HEK293 (cell line): Measurements from ENCODE around the gene SLC2A4.

Experiments
- ATF2 ChIP-seq: fragments of 450-650 bp; formaldehyde crosslinking; IDR thresholded peaks from 2 replicates; pipeline ENCODE4 v1.5.1; 2016; ENCODE audit warnings: missing biosample characterization, missing genetic modification characterization, low read depth
- BCL11B ChIP-seq: fragments of 450-650 bp; formaldehyde crosslinking; IDR thresholded peaks from 2 replicates; pipeline ENCODE4 v1.5.1; 2016; ENCODE audit warnings: low read depth, missing biosample characterization, missing genetic modification characterization
- KLF1 ChIP-seq: fragments of 450-650 bp; formaldehyde crosslinking; IDR thresholded peaks from 2 replicates; pipeline ENCODE4 v1.5.1; 2016; ENCODE audit warnings: missing biosample characterization, missing genetic modification characterization
- KLF7 ChIP-seq: fragments of 450-650 bp; formaldehyde crosslinking; IDR thresholded peaks from 2 replicates; pipeline ENCODE4 v1.5.1; 2016; ENCODE audit warnings: missing biosample characterization, missing genetic modification characterization, borderline replicate concordance
- PBX3 ChIP-seq: sonication (generic); formaldehyde crosslinking; IDR thresholded peaks from 2 replicates; pipeline ENCODE4 v1.8.1; 2022; ENCODE audit warnings: mild to moderate bottlenecking, moderate library complexity, missing genetic modification reagents
- REST ChIP-seq: fragments of 450-650 bp; formaldehyde crosslinking; IDR thresholded peaks from 2 replicates; pipeline ENCODE4 v1.5.1; 2016; ENCODE audit warnings: missing biosample characterization, missing genetic modification characterization
- SP3 ChIP-seq: fragments of 450-650 bp; formaldehyde crosslinking; IDR thresholded peaks from 2 replicates; pipeline ENCODE4 v1.5.1; 2016; ENCODE audit warnings: missing biosample characterization, missing genetic modification characterization
- TCF7L2 ChIP-seq: IDR thresholded peaks from 2 replicates; pipeline ENCODE4 v1.6.1; 2011; ENCODE audit warnings: low read depth, mild to moderate bottlenecking, inconsistent platforms, low read length, moderate library complexity, borderline replicate concordance
- TRIM28 ChIP-seq: IDR thresholded peaks from 2 replicates; pipeline ENCODE4 v1.6.1; 2011; ENCODE audit warnings: low read length, control low read depth, borderline replicate concordance
- ZFP69B ChIP-seq: fragments of 450-650 bp; formaldehyde crosslinking; IDR thresholded peaks from 2 replicates; pipeline ENCODE4 v1.5.1; 2016; ENCODE audit warnings: missing biosample characterization, missing genetic modification characterization
- ZNF10 ChIP-seq: fragments of 450-650 bp; formaldehyde crosslinking; IDR thresholded peaks from 2 replicates; pipeline ENCODE4 v1.5.1; 2017; ENCODE audit warnings: missing biosample characterization, missing genetic modification characterization
- ZNF146 ChIP-seq: fragments of 450-650 bp; formaldehyde crosslinking; IDR thresholded peaks from 2 replicates; pipeline ENCODE4 v1.5.1; 2016; ENCODE audit warnings: missing biosample characterization, missing genetic modification characterization
- ZNF157 ChIP-seq: fragments of 450-650 bp; formaldehyde crosslinking; IDR thresholded peaks from 2 replicates; pipeline ENCODE4 v1.5.1; 2016; ENCODE audit warnings: missing biosample characterization, missing genetic modification characterization
- ZNF16 ChIP-seq: fragments of 450-650 bp; formaldehyde crosslinking; IDR thresholded peaks from 2 replicates; pipeline ENCODE4 v1.5.1; 2016; ENCODE audit warnings: low read depth, missing biosample characterization, missing genetic modification characterization
- ZNF202 ChIP-seq: fragments of 450-650 bp; formaldehyde crosslinking; IDR thresholded peaks from 2 replicates; pipeline ENCODE4 v1.5.1; 2016; ENCODE audit warnings: missing biosample characterization, missing genetic modification characterization, borderline replicate concordance
- ZNF221 ChIP-seq: fragments of 450-650 bp; formaldehyde crosslinking; IDR thresholded peaks from 2 replicates; pipeline ENCODE4 v1.5.1; 2017; ENCODE audit warnings: missing biosample characterization, missing genetic modification characterization, borderline replicate concordance
- ZNF23 ChIP-seq: fragments of 450-650 bp; formaldehyde crosslinking; IDR thresholded peaks from 2 replicates; pipeline ENCODE4 v1.5.1; 2016; ENCODE audit warnings: missing biosample characterization, missing genetic modification characterization, borderline replicate concordance
- ZNF292 ChIP-seq: fragments of 450-650 bp; formaldehyde crosslinking; IDR thresholded peaks from 2 replicates; pipeline ENCODE4 v1.5.1; 2016; ENCODE audit warnings: low read depth, missing biosample characterization, missing genetic modification characterization, borderline replicate concordance
- ZNF394 ChIP-seq: fragments of 450-650 bp; formaldehyde crosslinking; IDR thresholded peaks from 2 replicates; pipeline ENCODE4 v1.5.1; 2016; ENCODE audit warnings: missing biosample characterization, missing genetic modification characterization, mild to moderate bottlenecking, moderate library complexity, borderline replicate concordance
- ZNF423 ChIP-seq: fragments of 450-650 bp; formaldehyde crosslinking; IDR thresholded peaks from 2 replicates; pipeline ENCODE4 v1.5.1; 2016; ENCODE audit warnings: missing biosample characterization, missing genetic modification characterization
- ZNF426 ChIP-seq: fragments of 450-650 bp; formaldehyde crosslinking; IDR thresholded peaks from 2 replicates; pipeline ENCODE4 v1.5.1; 2017; ENCODE audit warnings: missing biosample characterization, missing genetic modification characterization, mild to moderate bottlenecking, inconsistent platforms, moderate library complexity
- ZNF433 ChIP-seq: fragments of 450-650 bp; formaldehyde crosslinking; IDR thresholded peaks from 2 replicates; pipeline ENCODE4 v1.5.1; 2016; ENCODE audit warnings: missing biosample characterization, missing genetic modification characterization, low read depth
- ZNF518A ChIP-seq: fragments of 450-650 bp; formaldehyde crosslinking; conservative IDR thresholded peaks from 2 replicates; pipeline ENCODE4 v1.5.1; 2016; ENCODE audit warnings: low read depth, missing biosample characterization, missing genetic modification characterization
- ZNF521 ChIP-seq: fragments of 450-650 bp; formaldehyde crosslinking; IDR thresholded peaks from 2 replicates; pipeline ENCODE4 v1.5.1; 2017; ENCODE audit warnings: missing biosample characterization, mild to moderate bottlenecking, missing genetic modification characterization
- ZNF548 ChIP-seq: fragments of 450-650 bp; formaldehyde crosslinking; IDR thresholded peaks from 2 replicates; pipeline ENCODE4 v1.5.1; 2016; ENCODE audit warnings: missing biosample characterization, missing genetic modification characterization
- ZNF560 ChIP-seq: fragments of 450-650 bp; formaldehyde crosslinking; IDR thresholded peaks from 2 replicates; pipeline ENCODE4 v1.5.1; 2017; ENCODE audit warnings: missing biosample characterization, missing genetic modification characterization, borderline replicate concordance
- ZNF610 ChIP-seq: fragments of 450-650 bp; formaldehyde crosslinking; IDR thresholded peaks from 2 replicates; pipeline ENCODE4 v1.5.1; 2016; ENCODE audit warnings: missing biosample characterization, missing genetic modification characterization, borderline replicate concordance
- ZNF626 ChIP-seq: fragments of 450-650 bp; sonication (Bioruptor Pico); formaldehyde crosslinking; IDR thresholded peaks from 2 replicates; pipeline ENCODE4 v1.5.1; 2018; ENCODE audit warnings: missing biosample characterization, missing genetic modification characterization, inconsistent platforms
- ZNF677 ChIP-seq: fragments of 450-650 bp; IDR thresholded peaks from 2 replicates; pipeline ENCODE4 v1.5.0; 2018; ENCODE audit warnings: missing biosample characterization, mild to moderate bottlenecking, missing genetic modification characterization, moderate library complexity
- ZNF701 ChIP-seq: fragments of 450-650 bp; formaldehyde crosslinking; IDR thresholded peaks from 2 replicates; pipeline ENCODE4 v1.5.1; 2016; ENCODE audit warnings: missing biosample characterization, missing genetic modification characterization

Gene SLC2A4

GRCh38 chr17:7296189-7296861 lies 14.8 kb downstream of the SLC2A4 start (continued):
- TF ChIP-seq ZNF626 (tag by site-specific recombination) (no peak), SP3 (0 out of 2 replicates have a peak, but pooled peaks have one; percentile 33), ZNF394 (tag by site-specific recombination) (peak; percentile 95), ZNF146 (tag by site-specific recombination) (no peak), ZNF157 (tag by site-specific recombination) (no peak), TCF7L2 (no peak), ZNF221 (no peak), ZNF433 (tag by site-specific recombination) (no peak), ZNF701 (no peak), REST (tag by site-specific recombination) (no peak), ZNF518A (tag by site-specific recombination) (no peak; the same call in 1 of the 2 replicates), BCL11B (tag by site-specific recombination) (no peak), ATF2 (tag by site-specific recombination) (no peak), ZNF548 (tag by site-specific recombination) (no peak), TRIM28 (no peak), ZNF16 (tag by site-specific recombination) (no peak), ZNF292 (no peak), ZFP69B (no peak), ZNF560 (tag by site-specific recombination) (no peak), ZNF677 (tag by site-specific recombination) (no peak), ZNF426 (tag by site-specific recombination) (no peak), ZNF23 (tag by site-specific recombination) (no peak), ZNF10 (tag by site-specific recombination) (no peak), ZNF610 (tag by site-specific recombination) (no peak), ZNF202 (no peak), KLF7 (0 out of 2 replicates have a peak, but pooled peaks have one; percentile 46), ZNF423 (tag by site-specific recombination) (no peak), PBX3 (0 out of 2 replicates have a peak, but pooled peaks have one; percentile 56), KLF1 (tag by site-specific recombination) (0 out of 2 replicates have a peak, but pooled peaks have one; percentile 12), ZNF521 (tag by site-specific recombination) (no peak)
